LNCaP clone FGC (cell line): Measurements from ENCODE around the gene CENPA.

Experiments
- DNase-seq: peaks from one replicate; pipeline ENCODE4 v3.0.0-alpha.2; 2011; ENCODE audit warnings: low read depth
- H3K4me3 ChIP-seq: 2 replicates; pipeline ENCODE4 v1.5.1; 2011; ENCODE audit warnings: mild to moderate bottlenecking, low read depth, low read length, control low read depth
- TF ChIP-seq, protein P1 (sequence below): IDR thresholded peaks from 2 replicates; pipeline ENCODE4 v1.5.1; 2012; ENCODE audit warnings: mild to moderate bottlenecking; ENCODE audit not compliant: control insufficient read depth, insufficient read depth; ENCODE audit errors: extremely low read depth

Gene CENPA

DNA sequence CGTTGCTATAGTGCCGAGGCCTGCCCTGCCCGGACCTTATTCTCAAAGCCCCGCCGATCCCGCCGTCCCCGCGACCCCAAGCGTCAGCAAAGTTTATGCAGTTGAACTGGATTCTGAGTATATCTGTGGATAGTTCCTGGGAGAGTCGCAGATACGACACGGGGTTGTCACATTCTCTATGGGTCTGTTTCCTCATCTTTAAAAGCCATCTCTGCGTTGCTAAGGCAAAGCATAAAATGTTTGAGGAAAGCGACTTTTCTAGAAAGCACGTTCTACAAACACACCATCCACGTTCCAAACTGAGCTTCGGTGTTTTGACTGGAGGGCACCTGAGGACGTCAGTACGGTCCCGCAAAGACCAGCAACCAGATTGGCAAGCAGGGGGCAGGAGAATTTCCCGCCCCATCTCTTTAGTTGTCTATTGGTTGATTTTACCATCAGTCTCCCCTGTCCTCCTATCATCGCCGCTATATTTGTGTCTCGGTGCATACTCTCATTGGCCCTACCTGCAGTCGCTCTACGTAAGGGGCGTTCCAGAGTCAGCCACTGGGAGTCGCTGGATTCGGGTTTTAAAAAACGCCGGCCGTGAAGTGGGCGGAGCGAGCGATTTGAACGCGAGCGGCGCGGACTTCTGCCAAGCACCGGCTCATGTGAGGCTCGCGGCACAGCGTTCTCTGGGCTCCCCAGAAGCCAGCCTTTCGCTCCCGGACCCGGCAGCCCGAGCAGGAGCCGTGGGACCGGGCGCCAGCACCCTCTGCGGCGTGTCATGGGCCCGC, at the start of gene CENPA:
CENPA (plus strand) TSS at position 626 of the 776 bp plus-strand sequence; CDS start at position 767, 141 bp downstream.
- peak; percentile 98 for DNase-seq
- TF ChIP-seq, protein P1, sequence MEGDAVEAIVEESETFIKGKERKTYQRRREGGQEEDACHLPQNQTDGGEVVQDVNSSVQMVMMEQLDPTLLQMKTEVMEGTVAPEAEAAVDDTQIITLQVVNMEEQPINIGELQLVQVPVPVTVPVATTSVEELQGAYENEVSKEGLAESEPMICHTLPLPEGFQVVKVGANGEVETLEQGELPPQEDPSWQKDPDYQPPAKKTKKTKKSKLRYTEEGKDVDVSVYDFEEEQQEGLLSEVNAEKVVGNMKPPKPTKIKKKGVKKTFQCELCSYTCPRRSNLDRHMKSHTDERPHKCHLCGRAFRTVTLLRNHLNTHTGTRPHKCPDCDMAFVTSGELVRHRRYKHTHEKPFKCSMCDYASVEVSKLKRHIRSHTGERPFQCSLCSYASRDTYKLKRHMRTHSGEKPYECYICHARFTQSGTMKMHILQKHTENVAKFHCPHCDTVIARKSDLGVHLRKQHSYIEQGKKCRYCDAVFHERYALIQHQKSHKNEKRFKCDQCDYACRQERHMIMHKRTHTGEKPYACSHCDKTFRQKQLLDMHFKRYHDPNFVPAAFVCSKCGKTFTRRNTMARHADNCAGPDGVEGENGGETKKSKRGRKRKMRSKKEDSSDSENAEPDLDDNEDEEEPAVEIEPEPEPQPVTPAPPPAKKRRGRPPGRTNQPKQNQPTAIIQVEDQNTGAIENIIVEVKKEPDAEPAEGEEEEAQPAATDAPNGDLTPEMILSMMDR: no peak
- peak within 1 kb of the TSS; percentile 68 for H3K4me3 ChIP-seq

- H3K4me3 ChIP-seq: no peak overlapping the region
- TF ChIP-seq, protein P1: no peak
- DNase-seq: no peak
Observed at GRCh38 chr2:26737221-26737620, 48.6 kb upstream of the CENPA start.

- DNase-seq: no peak
- TF ChIP-seq, protein P1: no peak
- H3K4me3 ChIP-seq: no peak overlapping the region
Observed at GRCh38 chr2:26738481-26738880, 47.4 kb upstream of the CENPA start.

DNA sequence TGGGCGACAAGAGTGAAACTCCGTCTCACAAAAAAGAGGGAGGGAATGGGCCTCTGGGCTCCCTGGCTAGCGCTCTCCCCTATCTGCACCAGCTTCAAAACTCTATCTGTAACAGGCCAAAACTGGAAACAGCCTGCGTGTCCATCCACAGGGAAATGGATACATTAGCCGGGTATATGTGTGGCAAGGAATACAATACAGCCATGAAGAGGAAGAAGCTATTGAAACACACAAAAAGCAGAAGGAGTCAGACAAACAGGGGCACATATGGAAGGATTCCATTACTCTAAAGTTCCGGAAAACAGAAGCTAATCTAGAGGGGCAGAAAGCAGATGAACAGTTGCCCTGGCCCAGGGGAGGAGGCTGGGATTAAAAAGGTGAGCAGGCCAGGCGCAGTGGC, 46.3 kb upstream of the CENPA start:
- no peak for DNase-seq
- TF ChIP-seq, protein P1: no peak
- H3K4me3 ChIP-seq: no peak overlapping the region

GRCh38 chr2:26740346-26740745, 45.5 kb upstream of the CENPA start:
- no peak overlapping the region for H3K4me3 ChIP-seq
- DNase-seq: no peak
- TF ChIP-seq, protein P1: no peak

DNA sequence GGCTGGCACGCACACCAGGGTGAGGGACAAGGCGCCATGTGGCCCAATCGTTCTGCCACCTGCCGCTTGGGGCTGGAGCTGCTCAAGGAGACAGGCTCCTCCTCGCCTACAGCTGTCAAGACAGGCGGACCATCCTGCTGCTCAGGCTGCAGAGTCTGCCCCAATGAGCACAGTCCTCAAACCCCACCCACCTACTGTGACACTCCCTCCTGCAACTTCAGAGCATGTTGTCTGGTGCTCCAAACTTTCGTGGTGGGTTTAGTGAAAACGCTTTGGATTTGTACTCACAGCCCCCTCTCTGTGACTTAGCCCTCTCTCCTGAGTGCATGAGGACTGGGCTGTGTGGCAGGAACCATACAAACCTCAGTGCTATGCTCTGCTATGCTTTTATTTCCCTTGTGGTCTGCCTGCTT, 45.0 kb upstream of the CENPA start:
- DNase-seq: no peak
- H3K4me3 ChIP-seq: no peak overlapping the region
- TF ChIP-seq, protein P1: no peak

- TF ChIP-seq, protein P1: no peak
- no peak overlapping the region for H3K4me3 ChIP-seq
- DNase-seq: no peak
Observed at GRCh38 chr2:26742048-26742770, 43.6 kb upstream of the CENPA start.
